GM12878 (cell line): ENCODE data around the gene ARMC9. TPM values are rescaled to one million over a fixed set of nuclear protein-coding genes. Genes with fewer than 3 reads are reported as not detected.

ENCODE experiments used
- ATF7 ChIP-seq: fragments of 450-650 bp; IDR thresholded peaks from 2 replicates; pipeline ENCODE4 v1.6.1; 2016; ENCODE audit warnings: low read depth, mild to moderate bottlenecking
- CREB1 ChIP-seq: IDR thresholded peaks from 2 replicates; pipeline ENCODE4 v1.6.1; 2012; ENCODE audit warnings: low read depth, mild to moderate bottlenecking, inconsistent platforms
- JUND ChIP-seq: IDR thresholded peaks from 2 replicates; pipeline ENCODE4 v1.6.1; 2012; ENCODE audit warnings: low read depth, mild to moderate bottlenecking, low read length, improper control_type of control experiment, moderate library complexity
- KDM1A ChIP-seq: fragments of 200-600 bp; sonication (generic); IDR thresholded peaks from 2 replicates; pipeline ENCODE4 v1.6.1; 2016; ENCODE audit warnings: borderline replicate concordance
- PBX3 ChIP-seq: IDR thresholded peaks from 2 replicates; pipeline ENCODE4 v1.6.1; 2011; ENCODE audit warnings: mild to moderate bottlenecking, low read depth, low read length, moderate library complexity; ENCODE audit not compliant: insufficient replicate concordance
- RAD21 ChIP-seq: IDR thresholded peaks from 2 replicates; pipeline ENCODE4 v1.6.1; 2011; ENCODE audit warnings: mild to moderate bottlenecking, low read depth, low read length, moderate library complexity; ENCODE audit not compliant: insufficient read depth
- WRNIP1 ChIP-seq: IDR thresholded peaks from 2 replicates; pipeline ENCODE4 v1.6.1; 2011; ENCODE audit warnings: low read depth, low read length, improper control_type of control experiment, borderline replicate concordance
- ZNF274 ChIP-seq: IDR thresholded peaks from one replicate; pipeline ENCODE4 v1.8.0; 2011; ENCODE audit not compliant: insufficient read length, insufficient read depth
- polyA plus RNA-seq, 11 experiments: library from polyadenylated mRNA; depleted of rRNA in 4 of 11; unstranded in 6 of 11; stranded (reverse) in 5 of 11; fragments of >200 nt; fragmentation: Nextera tagmentation in 4 of 11; fragmentation: Illumina TruSeq in 1 of 11; extraction: Ambion mirVana in 4 of 11; extraction: Trizol in 1 of 11; gene quantifications; 1 replicate in 1 of 11; 2 replicates in 10 of 11; pipeline versions ENCODE4 v1.2.1 to v1.2.3, GENCODE V29; 2011 to 2016; ENCODE audit warnings: inconsistent platforms in 2 of 11, missing spikeins in 2 of 11, low read depth in 1 of 11
- total RNA-seq, 4 experiments: library from RNA; depleted of rRNA in 3 of 4; stranded (reverse); fragments of >200 nt in 3 of 4; fragmentation: Illumina TruSeq in 1 of 4; extraction: Trizol in 1 of 4; gene quantifications; 2 replicates each; pipeline versions ENCODE4 v1.2.1 to v1.2.3, GENCODE V29; 2013 to 2021
- TF ChIP-seq, protein P1 (sequence below): IDR thresholded peaks from 2 replicates; pipeline ENCODE4 v1.6.1; 2012; ENCODE audit warnings: low read length, inconsistent platforms
- TF ChIP-seq, protein P2 (sequence below), 3 experiments: IDR thresholded peaks in 2 of 3; conservative IDR thresholded peaks in 1 of 3; 2 replicates each; pipeline ENCODE4 v1.5.1; 2011; ENCODE audit warnings: low read depth in 3 of 3, low read length in 3 of 3, mild to moderate bottlenecking in 3 of 3, control low read depth in 2 of 3, moderate library complexity in 2 of 3, inconsistent platforms in 1 of 3, mixed read lengths in 1 of 3; ENCODE audit not compliant: control insufficient read depth in 2 of 3, insufficient read depth in 1 of 3; ENCODE audit errors: extremely low read depth in 1 of 3
- TF ChIP-seq, protein P3 (sequence below): IDR thresholded peaks from 2 replicates; pipeline ENCODE4 v1.6.1; 2012; ENCODE audit warnings: improper control_type of control experiment, low read depth, low read length; ENCODE audit not compliant: insufficient replicate concordance
- TF ChIP-seq, protein P4 (sequence below): fragments of 450-650 bp; IDR thresholded peaks from 2 replicates; pipeline ENCODE4 v1.6.1; 2017; ENCODE audit warnings: mild to moderate bottlenecking, moderate library complexity

ARMC9 gene
- total and polyA plus RNA-seq, 10 of the 15 experiments (the other 5 are each of a cell fraction or from before 2014, with no cell fraction given), result 3.8 to 21.8 (median 10.4) TPM

DNA sequence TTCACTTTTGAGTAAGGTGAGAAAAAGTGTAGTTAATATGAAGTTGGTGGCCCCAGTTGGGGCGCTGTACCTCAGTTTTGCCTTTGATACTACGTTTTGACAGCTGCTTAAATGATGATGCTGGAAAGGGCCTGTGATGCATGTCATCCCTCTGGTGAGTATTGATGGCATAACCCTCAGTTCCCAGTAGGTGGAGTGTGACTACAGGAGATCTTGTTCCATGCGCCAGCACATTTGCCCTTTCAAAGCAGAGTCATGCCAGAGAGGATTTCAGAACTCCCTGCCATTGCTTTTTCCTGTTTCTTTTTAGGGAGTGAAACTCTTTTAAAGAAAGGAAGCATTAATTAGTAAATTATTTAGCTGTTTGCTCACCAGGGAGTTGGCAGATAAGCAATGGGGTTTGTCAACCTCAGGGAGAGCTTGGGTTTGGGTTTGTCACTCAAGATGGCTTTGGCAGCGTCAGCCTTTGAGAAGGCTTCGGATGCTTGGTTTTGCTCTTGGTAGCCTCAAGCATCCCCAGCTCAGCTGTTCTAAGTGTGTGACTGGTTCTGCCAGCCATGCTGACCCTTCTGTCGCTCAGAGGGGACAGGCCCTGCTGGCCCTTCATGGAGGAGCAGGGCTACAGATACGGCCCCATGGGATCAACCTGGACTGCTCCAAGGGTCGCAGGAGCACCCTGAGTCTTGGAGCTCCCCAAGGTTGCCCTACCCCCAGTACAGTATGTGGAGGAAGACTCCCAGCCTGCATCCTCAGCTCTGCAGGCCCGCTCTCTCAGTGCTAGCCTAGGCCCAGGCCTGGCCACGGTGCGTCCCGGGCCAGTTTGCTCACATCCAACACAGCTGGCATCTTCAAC lies 29.1 kb downstream of the ARMC9 start (continued):
- TF ChIP-seq ATF7 (peak; percentile 56; the same call in 1 of the 2 replicates), KDM1A (no peak), ZNF274 (no peak), RAD21 (peak; percentile 93), PBX3 (peak; percentile 68), CREB1 (peak; percentile 43; the same call in 1 of the 2 replicates), WRNIP1 (no peak), JUND (no peak)
- TF ChIP-seq, protein P1, sequence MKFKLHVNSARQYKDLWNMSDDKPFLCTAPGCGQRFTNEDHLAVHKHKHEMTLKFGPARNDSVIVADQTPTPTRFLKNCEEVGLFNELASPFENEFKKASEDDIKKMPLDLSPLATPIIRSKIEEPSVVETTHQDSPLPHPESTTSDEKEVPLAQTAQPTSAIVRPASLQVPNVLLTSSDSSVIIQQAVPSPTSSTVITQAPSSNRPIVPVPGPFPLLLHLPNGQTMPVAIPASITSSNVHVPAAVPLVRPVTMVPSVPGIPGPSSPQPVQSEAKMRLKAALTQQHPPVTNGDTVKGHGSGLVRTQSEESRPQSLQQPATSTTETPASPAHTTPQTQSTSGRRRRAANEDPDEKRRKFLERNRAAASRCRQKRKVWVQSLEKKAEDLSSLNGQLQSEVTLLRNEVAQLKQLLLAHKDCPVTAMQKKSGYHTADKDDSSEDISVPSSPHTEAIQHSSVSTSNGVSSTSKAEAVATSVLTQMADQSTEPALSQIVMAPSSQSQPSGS, result 0 out of 2 replicates have a peak, but pooled peaks have one; percentile 20
- TF ChIP-seq, protein P2, sequence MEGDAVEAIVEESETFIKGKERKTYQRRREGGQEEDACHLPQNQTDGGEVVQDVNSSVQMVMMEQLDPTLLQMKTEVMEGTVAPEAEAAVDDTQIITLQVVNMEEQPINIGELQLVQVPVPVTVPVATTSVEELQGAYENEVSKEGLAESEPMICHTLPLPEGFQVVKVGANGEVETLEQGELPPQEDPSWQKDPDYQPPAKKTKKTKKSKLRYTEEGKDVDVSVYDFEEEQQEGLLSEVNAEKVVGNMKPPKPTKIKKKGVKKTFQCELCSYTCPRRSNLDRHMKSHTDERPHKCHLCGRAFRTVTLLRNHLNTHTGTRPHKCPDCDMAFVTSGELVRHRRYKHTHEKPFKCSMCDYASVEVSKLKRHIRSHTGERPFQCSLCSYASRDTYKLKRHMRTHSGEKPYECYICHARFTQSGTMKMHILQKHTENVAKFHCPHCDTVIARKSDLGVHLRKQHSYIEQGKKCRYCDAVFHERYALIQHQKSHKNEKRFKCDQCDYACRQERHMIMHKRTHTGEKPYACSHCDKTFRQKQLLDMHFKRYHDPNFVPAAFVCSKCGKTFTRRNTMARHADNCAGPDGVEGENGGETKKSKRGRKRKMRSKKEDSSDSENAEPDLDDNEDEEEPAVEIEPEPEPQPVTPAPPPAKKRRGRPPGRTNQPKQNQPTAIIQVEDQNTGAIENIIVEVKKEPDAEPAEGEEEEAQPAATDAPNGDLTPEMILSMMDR (IDR thresholded peaks at IDR 0.05 in 2 of 3, conservative IDR thresholded peaks at IDR 0.05 in 1 of 3; ENCODE audit: control insufficient read depth in 2 of 3, extremely low read depth in 1 of 3, insufficient read depth in 1 of 3, low read depth in 3 of 3, low read length in 3 of 3), result peak; percentile 82 to 90 (median 89)
- TF ChIP-seq, protein P3, sequence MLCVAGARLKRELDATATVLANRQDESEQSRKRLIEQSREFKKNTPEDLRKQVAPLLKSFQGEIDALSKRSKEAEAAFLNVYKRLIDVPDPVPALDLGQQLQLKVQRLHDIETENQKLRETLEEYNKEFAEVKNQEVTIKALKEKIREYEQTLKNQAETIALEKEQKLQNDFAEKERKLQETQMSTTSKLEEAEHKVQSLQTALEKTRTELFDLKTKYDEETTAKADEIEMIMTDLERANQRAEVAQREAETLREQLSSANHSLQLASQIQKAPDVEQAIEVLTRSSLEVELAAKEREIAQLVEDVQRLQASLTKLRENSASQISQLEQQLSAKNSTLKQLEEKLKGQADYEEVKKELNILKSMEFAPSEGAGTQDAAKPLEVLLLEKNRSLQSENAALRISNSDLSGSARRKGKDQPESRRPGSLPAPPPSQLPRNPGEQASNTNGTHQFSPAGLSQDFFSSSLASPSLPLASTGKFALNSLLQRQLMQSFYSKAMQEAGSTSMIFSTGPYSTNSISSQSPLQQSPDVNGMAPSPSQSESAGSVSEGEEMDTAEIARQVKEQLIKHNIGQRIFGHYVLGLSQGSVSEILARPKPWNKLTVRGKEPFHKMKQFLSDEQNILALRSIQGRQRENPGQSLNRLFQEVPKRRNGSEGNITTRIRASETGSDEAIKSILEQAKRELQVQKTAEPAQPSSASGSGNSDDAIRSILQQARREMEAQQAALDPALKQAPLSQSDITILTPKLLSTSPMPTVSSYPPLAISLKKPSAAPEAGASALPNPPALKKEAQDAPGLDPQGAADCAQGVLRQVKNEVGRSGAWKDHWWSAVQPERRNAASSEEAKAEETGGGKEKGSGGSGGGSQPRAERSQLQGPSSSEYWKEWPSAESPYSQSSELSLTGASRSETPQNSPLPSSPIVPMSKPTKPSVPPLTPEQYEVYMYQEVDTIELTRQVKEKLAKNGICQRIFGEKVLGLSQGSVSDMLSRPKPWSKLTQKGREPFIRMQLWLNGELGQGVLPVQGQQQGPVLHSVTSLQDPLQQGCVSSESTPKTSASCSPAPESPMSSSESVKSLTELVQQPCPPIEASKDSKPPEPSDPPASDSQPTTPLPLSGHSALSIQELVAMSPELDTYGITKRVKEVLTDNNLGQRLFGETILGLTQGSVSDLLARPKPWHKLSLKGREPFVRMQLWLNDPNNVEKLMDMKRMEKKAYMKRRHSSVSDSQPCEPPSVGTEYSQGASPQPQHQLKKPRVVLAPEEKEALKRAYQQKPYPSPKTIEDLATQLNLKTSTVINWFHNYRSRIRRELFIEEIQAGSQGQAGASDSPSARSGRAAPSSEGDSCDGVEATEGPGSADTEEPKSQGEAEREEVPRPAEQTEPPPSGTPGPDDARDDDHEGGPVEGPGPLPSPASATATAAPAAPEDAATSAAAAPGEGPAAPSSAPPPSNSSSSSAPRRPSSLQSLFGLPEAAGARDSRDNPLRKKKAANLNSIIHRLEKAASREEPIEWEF, result no peak
- TF ChIP-seq, protein P4, sequence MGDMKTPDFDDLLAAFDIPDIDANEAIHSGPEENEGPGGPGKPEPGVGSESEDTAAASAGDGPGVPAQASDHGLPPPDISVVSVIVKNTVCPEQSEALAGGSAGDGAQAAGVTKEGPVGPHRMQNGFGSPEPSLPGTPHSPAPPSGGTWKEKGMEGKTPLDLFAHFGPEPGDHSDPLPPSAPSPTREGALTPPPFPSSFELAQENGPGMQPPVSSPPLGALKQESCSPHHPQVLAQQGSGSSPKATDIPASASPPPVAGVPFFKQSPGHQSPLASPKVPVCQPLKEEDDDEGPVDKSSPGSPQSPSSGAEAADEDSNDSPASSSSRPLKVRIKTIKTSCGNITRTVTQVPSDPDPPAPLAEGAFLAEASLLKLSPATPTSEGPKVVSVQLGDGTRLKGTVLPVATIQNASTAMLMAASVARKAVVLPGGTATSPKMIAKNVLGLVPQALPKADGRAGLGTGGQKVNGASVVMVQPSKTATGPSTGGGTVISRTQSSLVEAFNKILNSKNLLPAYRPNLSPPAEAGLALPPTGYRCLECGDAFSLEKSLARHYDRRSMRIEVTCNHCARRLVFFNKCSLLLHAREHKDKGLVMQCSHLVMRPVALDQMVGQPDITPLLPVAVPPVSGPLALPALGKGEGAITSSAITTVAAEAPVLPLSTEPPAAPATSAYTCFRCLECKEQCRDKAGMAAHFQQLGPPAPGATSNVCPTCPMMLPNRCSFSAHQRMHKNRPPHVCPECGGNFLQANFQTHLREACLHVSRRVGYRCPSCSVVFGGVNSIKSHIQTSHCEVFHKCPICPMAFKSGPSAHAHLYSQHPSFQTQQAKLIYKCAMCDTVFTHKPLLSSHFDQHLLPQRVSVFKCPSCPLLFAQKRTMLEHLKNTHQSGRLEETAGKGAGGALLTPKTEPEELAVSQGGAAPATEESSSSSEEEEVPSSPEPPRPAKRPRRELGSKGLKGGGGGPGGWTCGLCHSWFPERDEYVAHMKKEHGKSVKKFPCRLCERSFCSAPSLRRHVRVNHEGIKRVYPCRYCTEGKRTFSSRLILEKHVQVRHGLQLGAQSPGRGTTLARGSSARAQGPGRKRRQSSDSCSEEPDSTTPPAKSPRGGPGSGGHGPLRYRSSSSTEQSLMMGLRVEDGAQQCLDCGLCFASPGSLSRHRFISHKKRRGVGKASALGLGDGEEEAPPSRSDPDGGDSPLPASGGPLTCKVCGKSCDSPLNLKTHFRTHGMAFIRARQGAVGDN, result peak; percentile 72
